Choroid plexus epithelial cell (primary cell): Measurements from ENCODE around the gene FAM118A.
"Not testable (repeated sequence)": the region's sequence is repeated elsewhere in the genome, so short reads cannot be mapped to it uniquely, and the experiment has no call there.

Experiments
- DNase-seq: peaks from one replicate; pipeline ENCODE4 v3.0.0-alpha.2; 2010; ENCODE audit warnings: low read depth
- H3K4me3 ChIP-seq: 2 replicates; pipeline ENCODE4 v1.5.1; 2011; ENCODE audit warnings: low read depth, mild to moderate bottlenecking, control low read depth, low read length, moderate library complexity
- CTCF ChIP-seq: conservative IDR thresholded peaks from 2 replicates; pipeline ENCODE4 v1.5.1; 2011; ENCODE audit warnings: low read depth, mild to moderate bottlenecking, control low read depth, inconsistent platforms, low read length, moderate library complexity

FAM118A gene

DNA sequence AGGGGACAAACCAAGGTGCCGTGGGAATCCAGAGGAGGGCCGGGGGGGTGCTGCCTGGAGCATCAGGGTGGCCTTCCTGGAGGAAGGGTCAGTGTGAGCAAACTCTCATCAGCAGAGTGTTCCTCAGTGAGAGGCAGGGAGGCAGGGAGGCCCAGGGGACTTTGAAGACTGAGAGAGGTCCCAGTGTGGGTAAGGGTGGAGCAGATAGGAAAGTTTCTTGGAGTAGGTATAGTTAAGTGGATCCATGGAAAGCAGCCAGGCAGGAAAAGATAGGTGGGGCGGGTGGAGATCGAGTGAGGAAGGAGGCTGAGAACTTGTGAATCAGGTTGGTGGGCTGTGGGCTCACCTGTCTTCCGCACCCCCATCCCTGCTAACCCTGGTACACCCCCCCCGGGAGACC lies 15.7 kb upstream of the FAM118A start:
- no peak for TF ChIP-seq CTCF

GRCh38 chr22:45295004-45295403 lies 14.7 kb upstream of the FAM118A start:
- DNase-seq, H3K4me3 ChIP-seq: not testable (repeated sequence)

More for the DNA sequence above, 15.7 kb upstream of the FAM118A start:
- no peak overlapping the region for H3K4me3 ChIP-seq
- no peak for DNase-seq

- no peak overlapping the region for H3K4me3 ChIP-seq
- DNase-seq = no peak
- no peak for TF ChIP-seq CTCF
Observed at GRCh38 chr22:45295492-45295891, 14.2 kb upstream of the FAM118A start.

DNA sequence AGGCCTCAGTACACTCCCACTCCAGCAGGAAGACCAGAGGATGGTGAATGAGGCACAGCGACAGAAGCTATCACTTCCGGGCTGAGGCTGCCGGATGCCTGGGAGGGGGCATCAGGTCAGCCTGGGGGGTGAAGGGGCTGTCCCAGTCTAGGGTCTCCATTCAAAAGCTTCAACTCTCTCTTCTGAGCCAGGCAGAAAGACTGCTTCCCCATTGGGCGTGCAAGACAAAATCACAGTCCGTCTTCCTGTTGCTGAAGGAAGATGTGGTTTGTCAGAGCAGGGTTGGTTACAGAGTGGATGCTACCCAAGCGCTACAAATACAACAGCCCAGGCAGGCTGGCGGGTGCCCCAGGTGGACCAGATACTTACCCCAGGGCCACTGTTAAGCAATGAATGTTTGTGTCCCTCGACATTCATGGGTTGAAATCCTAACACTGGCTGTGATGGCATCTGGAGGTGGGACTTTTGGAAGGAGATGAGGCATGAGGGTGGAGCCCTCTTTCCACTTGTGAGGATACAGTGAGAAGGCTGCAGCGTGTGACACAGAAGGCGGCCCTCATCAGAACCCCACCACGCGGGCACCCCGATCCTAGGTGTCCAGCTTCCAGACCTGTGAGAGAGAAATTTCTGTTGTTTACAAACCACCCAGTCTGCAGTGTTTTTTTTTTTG lies 13.0 kb upstream of the FAM118A start:
- no peak for DNase-seq
- no peak overlapping the region for H3K4me3 ChIP-seq
- no peak for TF ChIP-seq CTCF

DNA sequence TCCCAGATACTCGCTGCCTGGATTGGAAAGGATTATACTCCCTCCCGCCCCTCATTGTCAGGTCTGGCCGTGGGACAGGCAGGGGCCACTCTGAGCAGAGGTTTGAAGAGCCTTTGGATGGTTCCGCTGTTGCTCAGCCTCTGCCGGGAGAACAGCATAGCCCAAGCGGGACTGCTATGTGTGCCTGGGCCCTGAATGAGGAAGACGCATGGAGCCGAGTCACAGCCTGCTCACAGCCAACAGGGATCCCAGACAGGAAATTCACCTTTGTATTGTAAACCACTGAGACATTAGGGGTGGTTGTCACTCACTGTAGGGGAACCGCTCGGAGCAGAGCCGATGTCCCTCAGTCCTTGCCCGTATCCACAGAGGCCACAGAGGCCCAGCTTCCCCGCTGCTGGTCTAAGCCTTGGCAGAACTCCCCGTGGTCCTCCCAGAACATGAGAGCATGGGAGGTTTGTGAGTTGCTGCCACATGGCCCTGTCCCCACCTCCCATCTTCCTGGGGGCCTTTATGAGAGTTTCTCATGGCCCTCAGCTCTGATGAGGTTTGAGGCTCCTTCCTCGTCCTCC lies 10.7 kb upstream of the FAM118A start:
- no peak for DNase-seq
- no peak for TF ChIP-seq CTCF
- H3K4me3 ChIP-seq = no peak overlapping the region

- H3K4me3 ChIP-seq = no peak overlapping the region
- TF ChIP-seq CTCF = no peak
- no peak for DNase-seq
Observed at GRCh38 chr22:45302751-45303150, 7.0 kb upstream of the FAM118A start.

- no peak for DNase-seq
- TF ChIP-seq CTCF = no peak
Observed at GRCh38 chr22:45303181-45303580, 6.6 kb upstream of the FAM118A start.

More at GRCh38 chr22:45303181-45303580, 6.6 kb upstream of the FAM118A start:
- H3K4me3 ChIP-seq = no peak overlapping the region
